ENCODE data around the gene TMEM269.

TMEM269 gene

GRCh38 chr1:42757892-42758275 is 26.9 kb upstream of the TMEM269 start:
- no peak for FAIRE-seq
- no peak for TF ChIP-seq SPI1 (IDR thresholded peaks at IDR 0.05; ENCODE audit: low read depth, low read length)
- TF ChIP-seq POU2F2 (IDR thresholded peaks at IDR 0.05; ENCODE audit: low read depth, low read length), result no peak
- DNase-seq (ENCODE audit: insufficient read length, low spot score), result no peak

- FAIRE-seq (no peak), DNase-seq (ENCODE audit: insufficient read length, low spot score) (no peak)
- TF ChIP-seq POU2F2 (IDR thresholded peaks at IDR 0.05; ENCODE audit: low read depth, low read length) (no peak), PAX5 (IDR thresholded peaks at IDR 0.05; ENCODE audit: insufficient read depth, low read length, severe bottlenecking) (no peak), SPI1 (IDR thresholded peaks at IDR 0.05; ENCODE audit: low read depth, low read length) (no peak), POLR2A (IDR thresholded peaks at IDR 0.05; ENCODE audit: low read depth, low read length) (no peak), POLR2AphosphoS5 (IDR thresholded peaks at IDR 0.05; ENCODE audit: low read depth, low read length) (no peak), TAF1 (IDR thresholded peaks at IDR 0.05; ENCODE audit: low read depth, low read length) (no peak)
Measured at GRCh38 chr1:42758641-42759040, 26.1 kb upstream of the TMEM269 start.

GRCh38 chr1:42759114-42759513 is 25.7 kb upstream of the TMEM269 start:
- no peak for FAIRE-seq
- no peak for DNase-seq (ENCODE audit: insufficient read length, low spot score)
- TF ChIP-seq POLR2AphosphoS5 (IDR thresholded peaks at IDR 0.05; ENCODE audit: low read depth, low read length) (no peak), PAX5 (IDR thresholded peaks at IDR 0.05; ENCODE audit: insufficient read depth, low read length, severe bottlenecking) (no peak), SPI1 (IDR thresholded peaks at IDR 0.05; ENCODE audit: low read depth, low read length) (no peak), POU2F2 (IDR thresholded peaks at IDR 0.05; ENCODE audit: low read depth, low read length) (no peak), POLR2A (IDR thresholded peaks at IDR 0.05; ENCODE audit: low read depth, low read length) (no peak), TAF1 (IDR thresholded peaks at IDR 0.05; ENCODE audit: low read depth, low read length) (no peak)

GRCh38 chr1:42761567-42761966 is 23.2 kb upstream of the TMEM269 start:
- no peak for DNase-seq (ENCODE audit: insufficient read length, low spot score)
- TF ChIP-seq POLR2A (IDR thresholded peaks at IDR 0.05; ENCODE audit: low read depth, low read length), result no peak
- no peak for TF ChIP-seq TAF1 (IDR thresholded peaks at IDR 0.05; ENCODE audit: low read depth, low read length)
- TF ChIP-seq PAX5 (IDR thresholded peaks at IDR 0.05; ENCODE audit: insufficient read depth, low read length, severe bottlenecking), result no peak
- no peak for FAIRE-seq

GRCh38 chr1:42762269-42762668 is 22.5 kb upstream of the TMEM269 start:
- no peak for FAIRE-seq
- no peak for DNase-seq (ENCODE audit: insufficient read length, low spot score)
- TF ChIP-seq PAX5 (IDR thresholded peaks at IDR 0.05; ENCODE audit: insufficient read depth, low read length, severe bottlenecking) (no peak), POU2F2 (IDR thresholded peaks at IDR 0.05; ENCODE audit: low read depth, low read length) (no peak), POLR2A (IDR thresholded peaks at IDR 0.05; ENCODE audit: low read depth, low read length) (no peak), TAF1 (IDR thresholded peaks at IDR 0.05; ENCODE audit: low read depth, low read length) (no peak), POLR2AphosphoS5 (IDR thresholded peaks at IDR 0.05; ENCODE audit: low read depth, low read length) (no peak), SPI1 (IDR thresholded peaks at IDR 0.05; ENCODE audit: low read depth, low read length) (no peak)

GRCh38 chr1:42765269-42765668 is 19.5 kb upstream of the TMEM269 start:
- FAIRE-seq, result no peak
- no peak for TF ChIP-seq POU2F2 (IDR thresholded peaks at IDR 0.05; ENCODE audit: low read depth, low read length)
- no peak for TF ChIP-seq PAX5 (IDR thresholded peaks at IDR 0.05; ENCODE audit: insufficient read depth, low read length, severe bottlenecking)
- TF ChIP-seq SPI1 (IDR thresholded peaks at IDR 0.05; ENCODE audit: low read depth, low read length), result no peak
- no peak for TF ChIP-seq POLR2A (IDR thresholded peaks at IDR 0.05; ENCODE audit: low read depth, low read length)
- TF ChIP-seq POLR2AphosphoS5 (IDR thresholded peaks at IDR 0.05; ENCODE audit: low read depth, low read length), result no peak
- TF ChIP-seq TAF1 (IDR thresholded peaks at IDR 0.05; ENCODE audit: low read depth, low read length), result no peak
- no peak for DNase-seq (ENCODE audit: insufficient read length, low spot score)

GRCh38 chr1:42765832-42766740 is 18.7 kb upstream of the TMEM269 start:
- peak; percentile 72 for FAIRE-seq
- DNase-seq (ENCODE audit: insufficient read length, low spot score), result no peak
- TF ChIP-seq SPI1 (IDR thresholded peaks at IDR 0.05; ENCODE audit: low read depth, low read length), result no peak
- TF ChIP-seq PAX5 (IDR thresholded peaks at IDR 0.05; ENCODE audit: insufficient read depth, low read length, severe bottlenecking), result no peak
- TF ChIP-seq POLR2A (IDR thresholded peaks at IDR 0.05; ENCODE audit: low read depth, low read length), result no peak
- no peak for TF ChIP-seq TAF1 (IDR thresholded peaks at IDR 0.05; ENCODE audit: low read depth, low read length)
- TF ChIP-seq POLR2AphosphoS5 (IDR thresholded peaks at IDR 0.05; ENCODE audit: low read depth, low read length), result no peak
- no peak for TF ChIP-seq POU2F2 (IDR thresholded peaks at IDR 0.05; ENCODE audit: low read depth, low read length)

GRCh38 chr1:42766741-42767509 is 17.9 kb upstream of the TMEM269 start, which contains the start of the genes C1orf50 and P3H1:
Gene C1orf50, plus strand, starts transcription at chr1:42767249. Its CDS starts 63 bp downstream, at chr1:42767312.
Gene P3H1, minus strand, starts transcription at chr1:42767028. Its CDS starts 57 bp downstream, at chr1:42766971.
- TF ChIP-seq PAX5 (IDR thresholded peaks at IDR 0.05; ENCODE audit: insufficient read depth, low read length, severe bottlenecking), result no peak
- no peak for TF ChIP-seq SPI1 (IDR thresholded peaks at IDR 0.05; ENCODE audit: low read depth, low read length)
- TF ChIP-seq TAF1 (IDR thresholded peaks at IDR 0.05; ENCODE audit: low read depth, low read length), result peak; percentile 56
- TF ChIP-seq POLR2A (IDR thresholded peaks at IDR 0.05; ENCODE audit: low read depth, low read length), result peak; percentile 96
- peak; percentile 60; the same call in 1 of the 2 replicates for TF ChIP-seq POU2F2 (IDR thresholded peaks at IDR 0.05; ENCODE audit: low read depth, low read length)
- peak; percentile 97 for TF ChIP-seq POLR2AphosphoS5 (IDR thresholded peaks at IDR 0.05; ENCODE audit: low read depth, low read length)
- DNase-seq (ENCODE audit: insufficient read length, low spot score) (peak; percentile 86), FAIRE-seq (peak; percentile 93)

- FAIRE-seq (peak; percentile 55), DNase-seq (ENCODE audit: insufficient read length, low spot score) (no peak)
Measured at GRCh38 chr1:42767510-42768000, 17.2 kb upstream of the TMEM269 start.

More at GRCh38 chr1:42767510-42768000, 17.2 kb upstream of the TMEM269 start:
- TF ChIP-seq TAF1 (IDR thresholded peaks at IDR 0.05; ENCODE audit: low read depth, low read length) (0 out of 2 replicates have a peak, but pooled peaks have one; percentile 8), POLR2AphosphoS5 (IDR thresholded peaks at IDR 0.05; ENCODE audit: low read depth, low read length) (no peak), SPI1 (IDR thresholded peaks at IDR 0.05; ENCODE audit: low read depth, low read length) (no peak)
